ENCODE data around the gene PEAK3.
A peak's percentile ranks its signal among the peaks of the same experiment; 100 is the strongest.

Gene PEAK3

DNA sequence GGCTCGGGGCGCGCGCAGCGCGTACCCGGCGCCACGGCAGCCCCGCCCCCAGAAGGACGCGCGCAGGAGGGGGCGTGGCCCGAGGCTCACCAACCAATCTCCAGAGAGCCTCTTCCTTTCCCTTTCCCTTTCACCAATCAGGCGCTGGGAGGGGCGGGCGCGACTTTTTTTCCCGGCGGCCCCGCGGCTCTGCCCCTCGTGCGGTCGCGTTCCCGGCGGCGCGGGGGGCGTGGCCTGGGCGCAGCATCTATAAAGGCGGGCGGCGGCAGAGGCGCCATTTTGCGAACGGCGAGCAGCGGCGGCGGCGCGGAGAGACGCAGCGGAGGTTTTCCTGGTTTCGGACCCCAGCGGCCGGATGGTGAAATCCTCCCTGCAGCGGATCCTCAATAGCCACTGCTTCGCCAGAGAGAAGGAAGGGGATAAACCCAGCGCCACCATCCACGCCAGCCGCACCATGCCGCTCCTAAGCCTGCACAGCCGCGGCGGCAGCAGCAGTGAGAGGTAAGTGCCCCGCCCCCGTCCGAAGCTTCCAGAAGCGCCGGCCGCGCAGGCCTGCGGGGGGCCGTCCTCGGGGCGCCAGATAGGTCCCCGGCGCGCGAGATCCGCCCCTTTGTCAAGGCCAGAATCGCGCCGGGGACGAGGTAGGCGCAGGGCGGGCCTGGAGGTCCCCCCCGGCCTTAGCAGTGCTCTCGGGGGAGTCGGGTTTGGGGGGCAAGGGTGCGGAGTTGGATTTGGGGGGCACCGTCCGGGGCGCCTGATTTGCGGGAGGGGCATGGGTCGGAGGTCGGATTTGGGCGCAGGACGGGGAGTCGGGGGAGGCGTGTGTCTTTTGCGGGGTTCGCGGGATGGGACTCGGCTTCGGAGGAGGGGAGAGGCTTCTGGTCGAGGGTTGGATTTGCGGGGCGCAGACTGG lies 12.5 kb downstream of the PEAK3 start:
- peak; percentile 99 for DNase-seq

DNA sequence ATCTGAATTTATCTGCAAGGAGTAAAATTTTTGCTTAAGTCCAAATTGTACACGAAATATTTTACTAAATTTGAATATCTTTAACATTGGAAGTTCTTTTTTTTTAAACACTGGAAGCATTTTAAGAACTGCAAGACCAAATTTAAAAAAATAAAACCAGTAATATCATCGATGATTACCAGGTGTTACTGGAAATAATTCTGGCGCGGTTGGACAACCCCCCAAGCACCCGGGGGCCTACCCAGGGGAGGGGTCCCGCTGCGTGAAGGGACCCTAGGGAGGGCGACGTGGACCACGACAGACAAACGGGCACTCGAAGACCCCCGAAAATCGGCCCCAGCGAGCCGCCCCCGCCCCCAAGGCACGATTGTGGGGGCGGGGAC lies 13.1 kb downstream of the PEAK3 start:
- no peak for DNase-seq

DNA sequence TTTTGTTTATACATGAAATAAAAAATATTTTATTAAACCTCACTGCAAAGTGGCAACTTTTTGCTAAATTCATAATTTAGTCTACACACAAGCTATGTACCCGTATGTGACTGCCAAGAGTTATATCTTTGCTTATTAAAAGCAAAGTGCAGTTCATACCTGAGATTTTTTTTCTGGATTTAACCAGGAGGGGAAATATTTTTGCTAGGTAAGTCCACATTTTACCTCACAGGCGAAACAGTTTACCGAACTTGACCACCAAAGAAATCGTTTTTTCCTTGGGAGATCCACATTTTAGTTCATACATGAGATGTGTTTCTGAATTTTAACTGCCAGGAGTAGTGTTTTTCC lies 13.5 kb downstream of the PEAK3 start:
- no peak for DNase-seq

DNA sequence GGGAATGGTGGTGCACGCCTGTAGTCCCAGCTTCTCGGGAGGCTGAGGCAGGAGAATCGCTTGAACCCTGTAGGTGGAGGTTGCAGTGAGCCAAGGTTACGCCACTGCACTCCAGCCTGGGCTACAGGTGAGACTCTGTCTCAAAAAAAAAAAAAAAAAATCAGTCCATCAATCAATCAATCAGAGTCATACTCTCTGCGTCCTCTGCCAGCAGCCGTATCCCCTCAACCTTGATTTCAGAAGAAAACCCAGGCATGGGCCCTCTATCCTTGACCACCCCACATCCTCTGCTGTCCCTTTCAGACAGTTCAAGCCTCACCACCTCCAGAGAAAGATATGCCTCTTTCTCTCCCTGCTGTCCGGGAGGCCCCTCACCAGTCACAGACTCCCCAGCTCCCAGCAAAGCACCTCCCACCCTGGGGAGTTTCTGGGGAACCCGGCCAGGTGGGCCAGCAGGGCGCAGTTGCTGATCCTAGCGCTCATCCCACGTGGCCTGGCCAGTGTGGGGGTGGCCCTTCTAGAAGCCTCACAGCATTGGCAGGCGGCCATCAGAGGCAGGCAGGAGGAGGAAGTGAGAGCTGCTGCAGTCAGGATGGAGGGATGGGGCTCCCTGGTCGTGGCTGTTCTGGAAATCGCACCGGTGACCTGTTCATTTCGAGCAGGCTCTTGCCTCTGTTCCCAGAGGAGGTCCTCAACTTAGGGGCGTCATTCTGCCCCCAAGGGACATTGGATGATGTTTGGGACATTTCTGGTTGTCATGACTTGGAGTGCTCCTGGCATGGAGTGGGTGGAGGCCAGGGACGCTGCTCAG lies 15.6 kb downstream of the PEAK3 start:
- DNase-seq = peak; percentile 94

DNA sequence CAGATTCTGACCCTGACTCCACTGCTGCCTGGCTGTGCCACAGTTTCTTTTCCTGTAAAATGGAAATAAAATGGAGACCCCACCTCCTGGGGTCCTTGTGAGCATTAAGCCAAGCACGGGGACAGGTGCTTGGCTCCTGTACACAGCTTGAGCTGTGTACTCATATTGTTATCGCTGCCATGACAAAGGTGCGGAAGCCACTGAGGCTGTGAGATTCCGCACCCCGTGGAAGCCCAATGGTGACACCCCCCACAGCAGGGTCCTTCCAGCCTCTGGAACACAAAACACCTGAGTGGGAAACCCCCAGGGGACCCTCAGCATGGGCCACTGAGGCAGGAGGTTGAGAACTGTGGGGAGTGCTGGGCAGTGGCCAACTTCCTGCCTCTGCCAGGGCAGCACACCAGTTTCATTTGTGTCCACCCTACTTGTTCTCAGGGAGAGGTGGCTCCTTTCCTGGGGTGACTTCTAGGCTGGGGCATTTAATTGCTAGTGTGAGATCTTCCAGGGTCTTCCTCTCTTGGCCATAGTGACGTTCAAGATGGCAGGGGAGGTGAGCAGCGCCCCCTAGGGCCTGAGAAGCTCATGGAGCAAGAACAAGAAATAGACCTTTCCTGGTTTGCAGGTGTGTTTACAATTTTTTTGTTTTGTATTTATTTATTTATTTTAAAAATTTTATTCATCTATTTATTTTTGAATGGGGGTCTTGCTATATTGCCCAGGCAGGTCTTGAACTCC lies 20.4 kb downstream of the PEAK3 start:
- DNase-seq = peak; percentile 49

DNA sequence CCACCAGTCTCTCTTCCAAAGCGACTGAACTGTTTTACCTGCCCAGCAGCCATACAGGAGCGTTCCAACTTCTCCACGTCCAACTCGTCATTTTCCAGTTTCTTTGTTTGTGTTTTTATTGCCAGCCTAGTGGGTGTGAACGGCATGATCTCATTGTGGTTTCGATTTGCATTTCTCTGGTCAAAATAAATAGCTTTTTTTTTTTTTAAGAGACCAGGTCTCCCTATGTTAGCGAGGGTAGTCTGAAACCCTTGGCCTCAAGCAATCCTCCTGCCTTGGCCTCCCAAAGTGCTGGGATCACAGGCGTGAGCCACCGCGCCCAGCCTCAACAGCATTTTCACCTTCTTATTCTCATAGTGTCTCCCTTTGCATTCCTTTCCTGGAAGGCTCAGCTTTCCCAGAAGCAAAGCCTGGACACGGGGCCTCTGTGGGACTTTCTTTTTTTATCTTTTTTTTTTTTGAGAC lies 21.6 kb downstream of the PEAK3 start:
- DNase-seq = no peak

DNA sequence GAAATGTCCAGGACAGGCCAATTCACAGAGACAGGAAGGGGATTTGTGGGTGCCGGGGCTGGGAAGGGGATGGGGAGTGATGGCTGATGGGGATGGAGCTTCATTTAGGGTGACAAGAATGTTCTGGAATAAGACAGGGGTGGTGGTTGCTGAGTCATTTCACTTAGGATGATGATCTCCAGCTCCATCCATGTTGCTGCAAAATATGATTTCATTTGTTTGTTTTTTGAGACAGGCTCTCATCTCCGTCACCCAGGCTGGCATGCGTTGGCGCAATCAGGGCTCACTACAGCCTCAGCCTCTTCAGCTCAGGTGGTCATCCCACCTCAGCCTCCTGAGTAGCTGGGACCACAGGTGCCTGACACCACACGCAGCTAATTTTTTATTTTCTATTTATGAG lies 22.6 kb downstream of the PEAK3 start:
- DNase-seq = no peak

DNA sequence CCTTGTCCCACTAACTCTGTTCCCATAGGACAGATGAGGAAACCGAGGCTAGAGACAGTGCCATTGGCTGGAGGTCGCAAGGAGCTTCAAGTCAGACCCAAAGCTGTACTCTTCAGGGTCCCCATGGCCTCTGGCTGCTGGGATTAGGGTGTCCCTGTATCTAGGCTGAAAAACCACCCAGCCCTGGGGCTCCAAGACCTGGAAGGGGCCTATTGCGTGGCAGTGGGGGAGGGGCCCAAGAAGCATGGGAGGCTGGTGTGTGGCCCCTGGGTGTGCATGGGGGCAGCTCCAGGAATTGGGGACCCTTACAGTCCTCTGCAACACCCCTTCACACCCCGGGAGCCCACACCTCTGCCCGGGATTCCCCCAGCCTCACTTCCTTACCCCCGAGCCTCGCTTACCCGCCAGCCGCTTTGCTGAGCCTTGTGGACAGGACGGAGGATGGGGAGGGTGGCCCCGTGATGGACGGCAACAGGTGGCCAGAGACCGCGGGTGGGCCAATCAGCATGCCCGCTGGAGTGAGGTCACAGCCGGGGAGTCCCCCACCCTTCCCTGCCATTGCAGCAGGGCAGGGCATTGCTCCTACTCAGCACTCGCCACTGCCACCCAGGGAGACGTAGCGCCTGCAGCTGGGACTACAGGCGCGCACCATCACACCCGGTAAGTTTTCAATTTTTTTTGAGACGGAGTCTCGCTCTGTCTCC lies 25.8 kb downstream of the PEAK3 start, which contains the start of gene JSRP1:
Gene JSRP1 (minus strand): TSS at position 436 of the 704 bp plus-strand sequence. CDS start 1,103 bp downstream, outside the sequence.
- no peak for DNase-seq

DNA sequence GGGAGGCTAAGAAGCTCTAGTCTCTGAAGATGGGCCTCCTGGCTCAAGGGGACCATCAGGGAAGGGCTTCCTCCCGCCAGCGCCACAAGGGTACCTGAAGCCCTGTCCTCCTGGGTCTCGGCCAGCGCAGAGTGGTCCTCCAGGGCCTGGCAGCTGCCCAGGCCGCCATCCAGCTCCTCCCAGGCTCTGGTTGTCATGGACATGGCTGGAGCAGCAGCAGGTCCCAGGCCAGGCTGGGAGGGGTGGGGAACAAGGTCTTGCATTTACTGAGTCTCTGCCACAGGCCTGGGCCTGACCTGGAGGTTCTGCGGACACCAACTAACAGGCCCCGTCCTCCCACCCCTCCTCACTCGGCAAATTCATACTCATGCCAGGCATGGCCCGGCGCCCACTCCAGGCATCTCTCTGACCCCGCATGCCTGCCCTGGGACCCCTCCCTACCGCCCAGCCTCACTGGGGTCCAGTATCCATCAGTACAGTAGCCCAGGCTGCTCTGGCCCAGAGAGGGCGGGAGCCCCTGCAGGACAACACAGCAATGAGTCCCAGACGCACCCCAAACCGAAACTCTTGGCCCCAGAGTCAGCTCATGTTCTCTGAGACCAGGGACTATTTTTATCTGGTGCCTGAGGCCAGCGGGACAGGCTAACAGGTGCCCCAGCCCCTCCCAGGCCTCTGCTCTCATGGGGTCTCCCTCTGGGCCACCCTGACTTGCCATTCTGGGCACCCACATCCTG lies 26.7 kb downstream of the PEAK3 start:
- DNase-seq = no peak

DNA sequence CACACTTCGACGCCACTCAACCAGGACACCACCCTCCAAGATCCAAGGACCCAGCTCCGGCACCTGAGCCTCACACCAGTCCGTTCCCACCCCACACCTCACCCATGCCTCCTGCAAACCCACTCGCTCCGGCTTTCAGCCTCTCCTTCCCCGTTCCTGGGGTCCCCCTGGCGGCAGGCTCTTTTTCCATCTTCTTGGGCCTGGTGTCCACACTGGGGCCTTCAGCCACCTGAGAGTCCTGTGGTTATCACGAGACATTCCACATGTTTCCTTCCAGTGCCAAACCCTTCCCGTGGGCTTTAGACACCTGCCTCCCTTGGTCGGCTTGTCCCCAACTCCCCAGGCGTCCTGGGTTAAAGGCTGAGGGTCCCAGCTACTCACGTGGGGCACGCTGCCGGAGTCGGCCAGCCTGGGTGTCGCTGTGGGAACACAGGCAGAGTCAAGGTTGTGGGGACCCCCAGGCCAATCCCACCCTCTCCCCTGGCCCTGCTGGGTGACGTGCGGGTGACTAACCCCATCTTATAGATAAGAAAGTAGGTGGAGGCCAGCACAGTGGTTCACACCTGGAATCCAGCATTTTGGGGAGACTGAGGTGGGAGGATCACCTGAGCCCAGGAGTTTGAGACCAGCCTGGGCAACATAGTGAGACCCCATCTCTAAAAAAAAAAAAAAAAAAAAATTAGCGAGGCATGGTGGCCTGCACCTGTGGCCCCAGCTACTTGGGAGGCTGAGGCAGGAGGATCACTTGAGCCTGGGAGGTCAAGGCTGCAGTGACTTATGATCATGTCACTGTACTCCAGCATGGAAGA lies 27.7 kb downstream of the PEAK3 start:
- no peak for DNase-seq

DNA sequence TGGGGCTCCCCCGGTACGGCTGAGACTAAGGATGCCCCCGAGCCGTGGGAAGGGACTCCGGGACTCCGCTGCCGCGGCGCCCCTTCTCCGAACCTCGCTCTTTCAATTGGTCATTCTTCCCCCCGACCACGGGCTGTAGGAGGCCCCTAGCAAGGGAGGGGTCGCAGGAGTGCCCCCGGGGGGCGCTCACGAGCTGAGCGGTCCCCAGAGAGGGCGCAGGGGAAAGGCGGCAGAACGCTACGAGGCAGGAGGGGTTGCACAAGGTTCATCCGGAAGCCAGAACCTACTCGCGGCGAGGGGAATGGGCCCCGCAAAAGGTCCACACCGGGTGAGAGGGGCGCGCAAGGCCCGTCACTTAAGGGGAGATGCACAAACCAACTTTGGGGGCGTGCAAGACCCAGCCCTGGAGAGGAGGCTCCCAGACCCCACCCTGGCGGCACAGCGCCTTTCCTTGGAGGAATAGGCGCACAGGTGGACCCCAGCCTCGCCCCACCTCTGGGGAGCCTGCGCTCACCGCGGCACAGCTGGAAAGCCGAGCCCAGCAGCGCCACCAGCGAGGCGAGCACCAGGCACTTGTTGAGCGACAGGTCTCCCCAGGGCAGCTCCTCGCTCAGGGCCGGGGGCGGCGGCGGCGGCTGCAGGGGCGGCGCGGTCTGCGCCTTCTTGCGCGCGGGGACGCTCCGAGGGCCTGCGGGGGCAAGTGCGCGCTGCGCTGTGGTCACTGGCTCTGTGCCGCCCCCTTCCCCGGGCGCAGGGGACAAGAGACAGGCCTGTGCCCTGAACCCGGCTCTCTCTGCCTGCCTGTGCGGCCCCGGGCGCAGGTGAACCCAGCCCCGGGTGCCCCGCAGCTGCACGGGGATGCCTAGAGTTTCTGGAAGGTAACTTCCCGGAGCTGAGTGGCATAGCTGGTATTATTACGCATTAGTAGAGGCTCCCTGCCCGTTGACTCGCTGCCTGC lies 28.6 kb downstream of the PEAK3 start:
- DNase-seq = no peak

DNA sequence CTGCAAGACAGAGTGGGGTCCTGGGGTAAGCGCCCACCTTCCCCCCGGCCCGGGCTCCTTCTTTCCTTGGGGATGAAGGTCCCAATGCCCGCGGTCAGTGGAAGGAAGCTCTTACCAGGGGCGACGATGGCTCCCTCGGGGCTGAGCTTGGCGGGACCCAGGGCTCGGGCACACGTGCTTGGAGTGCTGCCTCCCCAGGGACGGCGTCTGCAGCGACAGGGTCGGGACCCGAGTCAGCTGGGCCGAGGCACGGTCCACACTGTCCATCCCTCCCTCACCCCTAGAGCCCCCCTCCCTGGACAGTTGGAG lies 29.2 kb downstream of the PEAK3 start:
- no peak for DNase-seq

DNA sequence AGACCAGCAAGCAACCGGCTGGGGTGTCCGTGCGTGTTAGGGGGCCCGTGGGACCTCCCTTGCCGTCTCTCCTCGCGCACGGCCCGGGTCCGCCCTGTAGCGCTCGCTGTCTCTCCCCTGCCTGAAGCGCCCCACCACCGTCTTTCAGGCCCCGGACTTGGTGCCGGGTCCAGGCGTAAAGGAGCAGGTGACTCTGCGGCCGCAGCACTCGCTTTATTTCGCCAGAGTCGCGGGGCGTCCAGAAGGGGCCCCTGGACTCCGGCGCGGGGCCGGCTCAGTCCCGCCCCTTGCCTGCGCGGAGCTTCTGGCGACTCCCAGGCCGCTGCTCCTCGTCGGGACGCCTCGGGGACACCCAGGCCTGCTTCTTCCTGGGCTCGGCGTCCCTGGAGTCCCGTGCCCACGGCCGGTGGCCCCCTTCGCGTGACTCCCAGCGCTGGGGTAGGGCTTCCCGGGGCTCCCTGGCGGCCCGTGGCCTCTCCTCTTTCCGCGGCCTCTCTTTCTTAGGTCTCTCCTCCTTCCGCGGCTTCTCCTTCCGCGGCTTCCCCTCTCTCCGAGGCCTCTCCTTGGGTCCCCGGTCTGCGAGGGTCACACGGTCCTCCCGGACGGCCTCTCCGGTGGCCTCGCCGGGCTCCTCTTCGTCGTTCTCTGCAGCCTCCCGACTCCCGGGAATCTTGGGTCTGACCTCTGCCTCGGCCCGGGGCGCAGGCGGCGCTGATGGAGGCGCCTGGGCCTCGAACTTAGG lies 29.7 kb downstream of the PEAK3 start:
- no peak for DNase-seq

DNA sequence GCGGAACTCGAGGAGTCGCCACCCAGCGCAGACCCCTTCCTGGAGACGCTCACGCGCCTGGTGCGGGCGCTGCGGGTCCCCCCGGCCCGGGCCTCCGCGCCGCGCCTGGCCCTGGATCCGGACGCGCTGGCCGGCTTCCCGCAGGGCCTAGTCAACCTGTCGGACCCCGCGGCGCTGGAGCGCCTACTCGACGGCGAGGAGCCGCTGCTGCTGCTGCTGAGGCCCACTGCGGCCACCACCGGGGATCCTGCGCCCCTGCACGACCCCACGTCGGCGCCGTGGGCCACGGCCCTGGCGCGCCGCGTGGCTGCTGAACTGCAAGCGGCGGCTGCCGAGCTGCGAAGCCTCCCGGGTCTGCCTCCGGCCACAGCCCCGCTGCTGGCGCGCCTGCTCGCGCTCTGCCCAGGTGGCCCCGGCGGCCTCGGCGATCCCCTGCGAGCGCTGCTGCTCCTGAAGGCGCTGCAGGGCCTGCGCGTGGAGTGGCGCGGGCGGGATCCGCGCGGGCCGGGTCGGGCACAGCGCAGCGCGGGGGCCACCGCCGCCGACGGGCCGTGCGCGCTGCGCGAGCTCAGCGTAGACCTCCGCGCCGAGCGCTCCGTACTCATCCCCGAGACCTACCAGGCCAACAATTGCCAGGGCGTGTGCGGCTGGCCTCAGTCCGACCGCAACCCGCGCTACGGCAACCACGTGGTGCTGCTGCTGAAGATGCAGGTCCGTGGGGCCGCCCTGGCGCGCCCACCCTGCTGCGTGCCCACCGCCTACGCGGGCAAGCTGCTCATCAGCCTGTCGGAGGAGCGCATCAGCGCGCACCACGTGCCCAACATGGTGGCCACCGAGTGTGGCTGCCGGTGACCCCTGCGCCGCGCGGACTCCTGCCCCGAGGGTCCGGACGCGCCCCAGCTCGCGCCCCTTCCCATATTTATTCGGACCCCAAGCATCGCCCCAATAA lies 30.6 kb downstream of the PEAK3 start:
- no peak for DNase-seq

DNA sequence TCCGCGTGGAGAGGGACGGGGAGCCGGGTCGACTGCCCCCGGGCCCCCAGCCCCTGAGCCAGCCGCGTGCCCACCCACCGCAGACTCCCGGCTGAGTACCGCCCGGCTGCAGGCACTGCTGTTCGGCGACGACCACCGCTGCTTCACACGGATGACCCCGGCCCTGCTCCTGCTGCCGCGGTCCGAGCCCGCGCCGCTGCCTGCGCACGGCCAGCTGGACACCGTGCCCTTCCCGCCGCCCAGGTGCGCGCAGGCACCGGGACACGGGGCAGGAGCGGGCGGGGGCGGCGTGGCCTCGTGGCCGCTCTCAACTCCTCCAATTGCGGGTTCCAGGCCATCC lies 31.2 kb downstream of the PEAK3 start:
- DNase-seq = no peak

DNA sequence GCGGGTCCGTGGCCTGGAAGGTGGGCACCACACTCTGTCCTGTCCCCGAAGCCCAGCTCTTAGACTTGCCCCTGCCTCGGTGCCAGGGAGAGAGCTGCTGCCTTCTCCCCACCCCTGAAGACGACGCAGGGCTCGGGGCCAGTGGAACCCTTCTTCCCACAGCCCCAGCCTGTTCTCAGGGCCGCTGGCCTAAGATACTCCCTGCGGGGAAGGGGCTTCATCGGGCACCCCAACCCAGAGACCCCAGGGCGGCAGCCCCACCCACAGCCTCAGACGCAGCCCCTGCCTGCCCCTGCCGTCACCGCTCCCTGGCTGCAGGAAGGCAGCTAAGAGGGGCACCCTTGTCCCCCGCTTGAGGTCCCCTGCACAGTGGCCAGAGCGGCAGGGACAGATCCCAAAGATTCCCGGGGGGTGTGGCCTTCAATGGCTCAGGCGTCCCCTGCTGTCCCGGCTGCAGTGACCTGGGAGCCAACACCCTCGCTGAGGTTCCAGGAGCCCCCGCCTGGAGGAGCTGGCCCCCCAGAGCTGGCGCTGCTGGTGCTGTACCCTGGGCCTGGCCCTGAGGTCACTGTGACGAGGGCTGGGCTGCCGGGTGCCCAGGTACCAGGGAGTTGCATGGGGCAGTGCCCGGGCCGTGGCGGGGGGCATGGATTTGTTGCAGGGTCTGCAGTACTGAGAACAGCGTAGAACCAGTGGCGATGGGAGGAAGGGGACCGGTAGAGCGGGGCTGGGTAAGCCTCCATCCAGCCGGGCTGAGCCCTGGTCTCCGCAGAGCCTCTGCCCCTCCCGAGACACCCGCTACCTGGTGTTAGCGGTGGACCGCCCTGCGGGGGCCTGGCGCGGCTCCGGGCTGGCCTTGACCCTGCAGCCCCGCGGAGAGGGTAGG lies 31.9 kb downstream of the PEAK3 start:
- no peak for DNase-seq

Data from suppressor macrophage treated with lipopolysaccharide for 4 hours (primary cell).